Gastroesophageal sphincter (tissue), 3 donors: ENCODE results near the gene INAVA.

Experiments
- POLR2A ChIP-seq, 2 donors: fragments of 450-650 bp; IDR thresholded peaks; one replicate each; pipeline ENCODE4 v1.6.1; 2017; ENCODE audit warnings: antibody characterized with exemption in 2 of 2, mild to moderate bottlenecking in 2 of 2, moderate library complexity in 1 of 2
- POLR2AphosphoS5 ChIP-seq: sonication (generic); formaldehyde crosslinking; IDR thresholded peaks from one replicate; pipeline ENCODE4 v1.6.1; 2017; ENCODE audit warnings: antibody characterized with exemption
- TF ChIP-seq, protein P1 (sequence below), 4 experiments: fragments of 200-600 bp in 2 of 4; fragments of 450-650 bp in 2 of 4; sonication (generic) in 1 of 4; IDR thresholded peaks; one replicate each; pipeline ENCODE4 v1.5.1; 2017 to 2019; ENCODE audit warnings: antibody characterized with exemption in 4 of 4, mild to moderate bottlenecking in 2 of 4, moderate library complexity in 2 of 4

DNA sequence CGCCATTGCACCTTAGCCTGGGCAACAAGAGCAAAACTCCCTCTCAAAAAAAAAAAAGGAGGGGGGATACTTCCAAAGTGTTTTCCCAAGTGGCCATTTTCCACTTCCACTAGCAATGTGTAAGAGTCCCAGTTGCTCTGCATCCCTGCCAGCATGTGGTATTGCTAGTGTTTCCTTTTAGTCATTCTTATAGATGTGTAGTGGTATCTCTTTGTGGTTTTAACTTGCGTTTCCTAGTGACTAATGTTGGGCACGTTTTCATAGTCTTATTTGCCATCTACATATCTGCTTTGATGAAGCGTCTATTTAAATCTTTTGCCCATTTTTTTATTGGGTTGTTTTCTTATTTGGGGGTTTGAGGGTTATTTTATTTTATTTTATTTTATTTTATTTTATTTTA is 31.1 kb downstream of the INAVA start:
- TF ChIP-seq, protein P1, sequence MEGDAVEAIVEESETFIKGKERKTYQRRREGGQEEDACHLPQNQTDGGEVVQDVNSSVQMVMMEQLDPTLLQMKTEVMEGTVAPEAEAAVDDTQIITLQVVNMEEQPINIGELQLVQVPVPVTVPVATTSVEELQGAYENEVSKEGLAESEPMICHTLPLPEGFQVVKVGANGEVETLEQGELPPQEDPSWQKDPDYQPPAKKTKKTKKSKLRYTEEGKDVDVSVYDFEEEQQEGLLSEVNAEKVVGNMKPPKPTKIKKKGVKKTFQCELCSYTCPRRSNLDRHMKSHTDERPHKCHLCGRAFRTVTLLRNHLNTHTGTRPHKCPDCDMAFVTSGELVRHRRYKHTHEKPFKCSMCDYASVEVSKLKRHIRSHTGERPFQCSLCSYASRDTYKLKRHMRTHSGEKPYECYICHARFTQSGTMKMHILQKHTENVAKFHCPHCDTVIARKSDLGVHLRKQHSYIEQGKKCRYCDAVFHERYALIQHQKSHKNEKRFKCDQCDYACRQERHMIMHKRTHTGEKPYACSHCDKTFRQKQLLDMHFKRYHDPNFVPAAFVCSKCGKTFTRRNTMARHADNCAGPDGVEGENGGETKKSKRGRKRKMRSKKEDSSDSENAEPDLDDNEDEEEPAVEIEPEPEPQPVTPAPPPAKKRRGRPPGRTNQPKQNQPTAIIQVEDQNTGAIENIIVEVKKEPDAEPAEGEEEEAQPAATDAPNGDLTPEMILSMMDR (IDR thresholded peaks at IDR 0.05): no peak
- TF ChIP-seq POLR2AphosphoS5: no peak
- TF ChIP-seq POLR2A (IDR thresholded peaks at IDR 0.05): no peak
